HEK293 (cell line): ENCODE data around the gene MRPL34.
A peak's percentile ranks its signal among the peaks of the same experiment; 100 is the strongest.

Experiments
- CTCF ChIP-seq: fragments of 450-650 bp; formaldehyde crosslinking; IDR thresholded peaks from 2 replicates; pipeline ENCODE4 v1.5.1; 2016; ENCODE audit warnings: missing biosample characterization, missing genetic modification characterization
- REPIN1 ChIP-seq: fragments of 450-650 bp; formaldehyde crosslinking; IDR thresholded peaks from 2 replicates; pipeline ENCODE4 v1.5.1; 2017; ENCODE audit warnings: missing biosample characterization, missing genetic modification characterization, low read depth
- TCF7L2 ChIP-seq: IDR thresholded peaks from 2 replicates; pipeline ENCODE4 v1.6.1; 2011; ENCODE audit warnings: low read depth, mild to moderate bottlenecking, inconsistent platforms, low read length, moderate library complexity, borderline replicate concordance
- ZBTB1 ChIP-seq: fragments of 450-650 bp; formaldehyde crosslinking; IDR thresholded peaks from 2 replicates; pipeline ENCODE4 v1.5.1; 2016; ENCODE audit warnings: missing biosample characterization, missing genetic modification characterization
- ZBTB7A ChIP-seq: fragments of 450-650 bp; formaldehyde crosslinking; IDR thresholded peaks from 2 replicates; pipeline ENCODE4 v1.5.1; 2016; ENCODE audit warnings: low read depth, missing biosample characterization, missing genetic modification characterization
- ZNF148 ChIP-seq: fragments of 450-650 bp; formaldehyde crosslinking; IDR thresholded peaks from 2 replicates; pipeline ENCODE4 v1.5.0; 2017; ENCODE audit warnings: missing biosample characterization, missing genetic modification characterization, borderline replicate concordance
- ZNF157 ChIP-seq: fragments of 450-650 bp; formaldehyde crosslinking; IDR thresholded peaks from 2 replicates; pipeline ENCODE4 v1.5.1; 2016; ENCODE audit warnings: missing biosample characterization, missing genetic modification characterization
- ZNF274 ChIP-seq, 2 experiments: fragments of 200-500 bp in 1 of 2; fragments of 450-650 bp in 1 of 2; sonication (Bioruptor generic) in 1 of 2; formaldehyde crosslinking in 1 of 2; IDR thresholded peaks; 2 replicates each; pipeline versions ENCODE4 v1.5.1 to v1.6.1; 2014 to 2016; ENCODE audit warnings: borderline replicate concordance in 1 of 2, inconsistent platforms in 1 of 2, low read length in 1 of 2, missing biosample characterization in 1 of 2, missing genetic modification characterization in 1 of 2
- ZNF292 ChIP-seq: fragments of 450-650 bp; formaldehyde crosslinking; IDR thresholded peaks from 2 replicates; pipeline ENCODE4 v1.5.1; 2016; ENCODE audit warnings: low read depth, missing biosample characterization, missing genetic modification characterization, borderline replicate concordance
- ZNF510 ChIP-seq: fragments of 450-650 bp; formaldehyde crosslinking; IDR thresholded peaks from 2 replicates; pipeline ENCODE4 v1.5.1; 2018; ENCODE audit warnings: mild to moderate bottlenecking, missing genetic modification characterization, missing biosample characterization; ENCODE audit not compliant: insufficient replicate concordance
- ZNF555 ChIP-seq: fragments of 450-650 bp; formaldehyde crosslinking; conservative IDR thresholded peaks from 2 replicates; pipeline ENCODE4 v1.5.1; 2017; ENCODE audit warnings: missing biosample characterization, mild to moderate bottlenecking, missing genetic modification characterization, inconsistent platforms
- ZNF600 ChIP-seq: fragments of 450-650 bp; formaldehyde crosslinking; IDR thresholded peaks from 2 replicates; pipeline ENCODE4 v1.5.1; 2016; ENCODE audit warnings: missing biosample characterization, missing genetic modification characterization
- ZNF704 ChIP-seq: fragments of 450-650 bp; formaldehyde crosslinking; IDR thresholded peaks from 2 replicates; pipeline ENCODE4 v1.5.1; 2016; ENCODE audit warnings: missing biosample characterization, missing genetic modification characterization
- ZNF776 ChIP-seq: fragments of 450-650 bp; formaldehyde crosslinking; IDR thresholded peaks from 2 replicates; pipeline ENCODE4 v1.5.0; 2017; ENCODE audit warnings: missing biosample characterization, missing genetic modification characterization, borderline replicate concordance

- no peak for TF ChIP-seq ZNF148 (tag by site-specific recombination)
- peak; percentile 37; the same call in 1 of the 2 replicates for TF ChIP-seq CTCF (tag by site-specific recombination)
- no peak for TF ChIP-seq REPIN1 (tag by site-specific recombination)
- no peak for TF ChIP-seq ZNF292 (tag by site-specific recombination)
- no peak for TF ChIP-seq ZNF510 (tag by site-specific recombination)
- no peak for TF ChIP-seq TCF7L2
- TF ChIP-seq ZBTB1 (tag by site-specific recombination) = no peak
- no peak for TF ChIP-seq ZNF776 (tag by site-specific recombination)
- no peak for TF ChIP-seq ZBTB7A
- no peak for TF ChIP-seq ZNF274 (IDR thresholded peaks at IDR 0.05; ENCODE audit: low read length)
- no peak for TF ChIP-seq ZNF274 (tag by site-specific recombination; IDR thresholded peaks at IDR 0.05; ENCODE audit: borderline replicate concordance)
- TF ChIP-seq ZNF600 = 0 out of 2 replicates have a peak, but pooled peaks have one; percentile 31
- no peak for TF ChIP-seq ZNF157 (tag by site-specific recombination)
- TF ChIP-seq ZNF555 (tag by site-specific recombination) = no peak
- no peak for TF ChIP-seq ZNF704 (tag by site-specific recombination)
These were observed 13.2 kb upstream of the MRPL34 start for GRCh38 chr19:17292301-17293074.
